ENCODE results near the gene TRAM2.

The TRAM2 gene

GRCh38 chr6:52536424-52536916 is 40.4 kb downstream of the TRAM2 start:
- no peak overlapping the region for H3K27ac ChIP-seq (replicated peaks; ENCODE audit: low read length)
- no peak overlapping the region for H2AK5ac ChIP-seq (ENCODE audit: low read depth, low read length)
- peaks cover 6 to 15% of the 10 kb centered on the region in 2 donors for H3K36me3 ChIP-seq (replicated peaks in 1 of 2; ENCODE audit: control insufficient read depth in 2 of 2, insufficient read depth in 2 of 2, low read length in 2 of 2)
- H3K4me3 ChIP-seq (ENCODE audit: low read length in 2 of 2) = no peak overlapping the region
- H2AFZ ChIP-seq (ENCODE audit: low read length) = no peak overlapping the region
- H3K4ac ChIP-seq (ENCODE audit: low read length) = no peak overlapping the region
- no CpG with 5 or more reads among the region's 6 CpGs for WGBS, 2 donors (ENCODE audit: extremely low coverage in 2 of 2, insufficient read length in 2 of 2, insufficient replicate concordance in 1 of 2)
- no peak overlapping the region for H4K91ac ChIP-seq (ENCODE audit: low read depth, low read length, poor library complexity)
- H3K4me2 ChIP-seq (ENCODE audit: insufficient read depth, low read length, poor library complexity, severe bottlenecking) = no peak overlapping the region
- H4K8ac ChIP-seq (ENCODE audit: low read depth, low read length) = no peak overlapping the region
- no peaks in the 10 kb centered on the region for H3K27me3 ChIP-seq (ENCODE audit: control insufficient read depth in 3 of 3, insufficient read depth in 3 of 3, low read depth in 1 of 3, low read length in 3 of 3)
- no peak overlapping the region for H2BK120ac ChIP-seq (ENCODE audit: low read depth, low read length)
- no peak overlapping the region for H2BK15ac ChIP-seq (ENCODE audit: low read length)
- H3K79me1 ChIP-seq (ENCODE audit: low read depth, low read length) = peaks cover 2% of the 10 kb centered on the region
- peak overlapping the region; percentile 29 for H2BK5ac ChIP-seq (ENCODE audit: low read length)
- no peak overlapping the region for H3K14ac ChIP-seq (ENCODE audit: low read length)
- H3K9me3 ChIP-seq (replicated peaks in 1 of 2; ENCODE audit: control insufficient read depth in 2 of 2, insufficient read depth in 1 of 2, low read depth in 1 of 2, low read length in 2 of 2) = no peaks in the 10 kb centered on the region
- H3K9ac ChIP-seq (ENCODE audit: low read depth, low read length, poor library complexity) = no peak overlapping the region
- H3K18ac ChIP-seq (ENCODE audit: low read length) = peak overlapping the region; percentile 23
- H3K4me1 ChIP-seq (ENCODE audit: control insufficient read depth in 2 of 2, insufficient read depth in 1 of 2, low read depth in 1 of 2, low read length in 2 of 2) = peaks cover 0 to 3% of the 10 kb centered on the region in 2 donors
- H3K23ac ChIP-seq (ENCODE audit: low read depth, low read length, poor library complexity) = no peak overlapping the region
- no peak for DNase-seq (ENCODE audit: low spot score)
- no peak overlapping the region for H2BK12ac ChIP-seq (ENCODE audit: low read length)

GRCh38 chr6:52535711-52536423 is 41.0 kb downstream of the TRAM2 start:
- H2AFZ ChIP-seq (ENCODE audit: low read length) = no peak overlapping the region
- H3K9ac ChIP-seq (ENCODE audit: low read depth, low read length, poor library complexity) = no peak overlapping the region
- H3K79me1 ChIP-seq (ENCODE audit: low read depth, low read length) = peaks cover 2% of the 10 kb centered on the region
- no peak overlapping the region for H3K27ac ChIP-seq (replicated peaks; ENCODE audit: low read length)
- H3K23ac ChIP-seq (ENCODE audit: low read depth, low read length, poor library complexity) = no peak overlapping the region
- no peak overlapping the region for H2AK5ac ChIP-seq (ENCODE audit: low read depth, low read length)
- H4K8ac ChIP-seq (ENCODE audit: low read depth, low read length) = no peak overlapping the region
- H2BK120ac ChIP-seq (ENCODE audit: low read depth, low read length) = no peak overlapping the region
- H4K91ac ChIP-seq (ENCODE audit: low read depth, low read length, poor library complexity) = no peak overlapping the region
- no peak overlapping the region for H3K4ac ChIP-seq (ENCODE audit: low read length)
- H3K4me3 ChIP-seq (ENCODE audit: low read length in 2 of 2) = no peak overlapping the region
- no CpG with 5 or more reads among the region's 5 CpGs for WGBS, 2 donors (ENCODE audit: extremely low coverage in 2 of 2, insufficient read length in 2 of 2, insufficient replicate concordance in 1 of 2)
- peaks cover 6 to 15% of the 10 kb centered on the region in 2 donors for H3K36me3 ChIP-seq (replicated peaks in 1 of 2; ENCODE audit: control insufficient read depth in 2 of 2, insufficient read depth in 2 of 2, low read length in 2 of 2)
- H3K27me3 ChIP-seq (ENCODE audit: control insufficient read depth in 3 of 3, insufficient read depth in 3 of 3, low read depth in 1 of 3, low read length in 3 of 3) = no peaks in the 10 kb centered on the region
- DNase-seq (ENCODE audit: low spot score) = no peak
- H2BK15ac ChIP-seq (ENCODE audit: low read length) = no peak overlapping the region
- H2BK12ac ChIP-seq (ENCODE audit: low read length) = no peak overlapping the region
- no peak overlapping the region for H3K4me2 ChIP-seq (ENCODE audit: insufficient read depth, low read length, poor library complexity, severe bottlenecking)
- peaks cover 0 to 3% of the 10 kb centered on the region in 2 donors for H3K4me1 ChIP-seq (ENCODE audit: control insufficient read depth in 2 of 2, insufficient read depth in 1 of 2, low read depth in 1 of 2, low read length in 2 of 2)
- H2BK5ac ChIP-seq (ENCODE audit: low read length) = no peak overlapping the region
- no peaks in the 10 kb centered on the region for H3K9me3 ChIP-seq (replicated peaks in 1 of 2; ENCODE audit: control insufficient read depth in 2 of 2, insufficient read depth in 1 of 2, low read depth in 1 of 2, low read length in 2 of 2)
- H3K18ac ChIP-seq (ENCODE audit: low read length) = no peak overlapping the region
- H3K14ac ChIP-seq (ENCODE audit: low read length) = no peak overlapping the region

GRCh38 chr6:52534966-52535390 is 41.9 kb downstream of the TRAM2 start:
- no peak overlapping the region for H2BK15ac ChIP-seq (ENCODE audit: low read length)
- WGBS, 2 donors (ENCODE audit: extremely low coverage in 2 of 2, insufficient read length in 2 of 2, insufficient replicate concordance in 1 of 2) = no CpG with 5 or more reads among the region's 3 CpGs

GRCh38 chr6:52534363-52534762 is 42.5 kb downstream of the TRAM2 start:
- Histone ChIP-seq H2BK12ac (ENCODE audit: low read length) (no peak overlapping the region), H3K36me3 (replicated peaks in 1 of 2; ENCODE audit: control insufficient read depth in 2 of 2, insufficient read depth in 2 of 2, low read length in 2 of 2) (peaks cover 8 to 15% of the 10 kb centered on the region in 2 donors), H3K79me1 (ENCODE audit: low read depth, low read length) (peaks cover 2% of the 10 kb centered on the region), H3K4me1 (ENCODE audit: control insufficient read depth in 2 of 2, insufficient read depth in 1 of 2, low read depth in 1 of 2, low read length in 2 of 2) (peaks cover 0 to 3% of the 10 kb centered on the region in 2 donors), H2AK5ac (ENCODE audit: low read depth, low read length) (no peak overlapping the region), H3K27ac (replicated peaks; ENCODE audit: low read length) (no peak overlapping the region), H2AFZ (ENCODE audit: low read length) (no peak overlapping the region), H4K91ac (ENCODE audit: low read depth, low read length, poor library complexity) (peak overlapping the region; percentile 27), H3K27me3 (ENCODE audit: control insufficient read depth in 3 of 3, insufficient read depth in 3 of 3, low read depth in 1 of 3, low read length in 3 of 3) (no peaks in the 10 kb centered on the region), H3K4me3 (ENCODE audit: low read length in 2 of 2) (no peak overlapping the region), H3K14ac (ENCODE audit: low read length) (peak overlapping the region; percentile 59), H2BK15ac (ENCODE audit: low read length) (no peak overlapping the region), H2BK5ac (ENCODE audit: low read length) (no peak overlapping the region), H3K4me2 (ENCODE audit: insufficient read depth, low read length, poor library complexity, severe bottlenecking) (no peak overlapping the region), H4K8ac (ENCODE audit: low read depth, low read length) (no peak overlapping the region), H2BK120ac (ENCODE audit: low read depth, low read length) (no peak overlapping the region), H3K18ac (ENCODE audit: low read length) (no peak overlapping the region), H3K4ac (ENCODE audit: low read length) (no peak overlapping the region), H3K9me3 (replicated peaks in 1 of 2; ENCODE audit: control insufficient read depth in 2 of 2, insufficient read depth in 1 of 2, low read depth in 1 of 2, low read length in 2 of 2) (no peaks in the 10 kb centered on the region), H3K23ac (ENCODE audit: low read depth, low read length, poor library complexity) (peak overlapping the region; percentile 52), H3K9ac (ENCODE audit: low read depth, low read length, poor library complexity) (no peak overlapping the region)
- no peak for DNase-seq (ENCODE audit: low spot score)
- WGBS, 2 donors (ENCODE audit: extremely low coverage in 2 of 2, insufficient read length in 2 of 2, insufficient replicate concordance in 1 of 2) = no CpG with 5 or more reads among the region's 5 CpGs

More at GRCh38 chr6:52534966-52535390, 41.9 kb downstream of the TRAM2 start:
- H3K14ac ChIP-seq (ENCODE audit: low read length) = no peak overlapping the region
- no peak overlapping the region for H2BK120ac ChIP-seq (ENCODE audit: low read depth, low read length)
- peaks cover 0 to 3% of the 10 kb centered on the region in 2 donors for H3K4me1 ChIP-seq (ENCODE audit: control insufficient read depth in 2 of 2, insufficient read depth in 1 of 2, low read depth in 1 of 2, low read length in 2 of 2)
- no peaks in the 10 kb centered on the region for H3K27me3 ChIP-seq (ENCODE audit: control insufficient read depth in 3 of 3, insufficient read depth in 3 of 3, low read depth in 1 of 3, low read length in 3 of 3)
- H3K36me3 ChIP-seq (replicated peaks in 1 of 2; ENCODE audit: control insufficient read depth in 2 of 2, insufficient read depth in 2 of 2, low read length in 2 of 2) = peaks cover 8 to 15% of the 10 kb centered on the region in 2 donors
- no peak overlapping the region for H4K8ac ChIP-seq (ENCODE audit: low read depth, low read length)
- no peak overlapping the region for H2AK5ac ChIP-seq (ENCODE audit: low read depth, low read length)
- no peak overlapping the region for H2BK12ac ChIP-seq (ENCODE audit: low read length)
- no peaks in the 10 kb centered on the region for H3K9me3 ChIP-seq (replicated peaks in 1 of 2; ENCODE audit: control insufficient read depth in 2 of 2, insufficient read depth in 1 of 2, low read depth in 1 of 2, low read length in 2 of 2)
- H2BK5ac ChIP-seq (ENCODE audit: low read length) = no peak overlapping the region
- peak overlapping the region; percentile 65 for H3K18ac ChIP-seq (ENCODE audit: low read length)
- no peak for DNase-seq (ENCODE audit: low spot score)
- no peak overlapping the region for H3K4me3 ChIP-seq (ENCODE audit: low read length in 2 of 2)
- H3K23ac ChIP-seq (ENCODE audit: low read depth, low read length, poor library complexity) = peak overlapping the region; percentile 52
- no peak overlapping the region for H2AFZ ChIP-seq (ENCODE audit: low read length)
- no peak overlapping the region for H3K9ac ChIP-seq (ENCODE audit: low read depth, low read length, poor library complexity)
- H3K79me1 ChIP-seq (ENCODE audit: low read depth, low read length) = peaks cover 2% of the 10 kb centered on the region
- H3K27ac ChIP-seq (replicated peaks; ENCODE audit: low read length) = no peak overlapping the region
- no peak overlapping the region for H3K4me2 ChIP-seq (ENCODE audit: insufficient read depth, low read length, poor library complexity, severe bottlenecking)
- no peak overlapping the region for H3K4ac ChIP-seq (ENCODE audit: low read length)
- H4K91ac ChIP-seq (ENCODE audit: low read depth, low read length, poor library complexity) = peak overlapping the region; percentile 27
